ENCODE data around the gene NCK2. TPM values are rescaled to one million over a fixed set of nuclear protein-coding genes. Genes with fewer than 3 reads are reported as not detected.

NCK2 gene
- total RNA-seq, 1 donor from 2014 or later: 35.8 TPM

DNA sequence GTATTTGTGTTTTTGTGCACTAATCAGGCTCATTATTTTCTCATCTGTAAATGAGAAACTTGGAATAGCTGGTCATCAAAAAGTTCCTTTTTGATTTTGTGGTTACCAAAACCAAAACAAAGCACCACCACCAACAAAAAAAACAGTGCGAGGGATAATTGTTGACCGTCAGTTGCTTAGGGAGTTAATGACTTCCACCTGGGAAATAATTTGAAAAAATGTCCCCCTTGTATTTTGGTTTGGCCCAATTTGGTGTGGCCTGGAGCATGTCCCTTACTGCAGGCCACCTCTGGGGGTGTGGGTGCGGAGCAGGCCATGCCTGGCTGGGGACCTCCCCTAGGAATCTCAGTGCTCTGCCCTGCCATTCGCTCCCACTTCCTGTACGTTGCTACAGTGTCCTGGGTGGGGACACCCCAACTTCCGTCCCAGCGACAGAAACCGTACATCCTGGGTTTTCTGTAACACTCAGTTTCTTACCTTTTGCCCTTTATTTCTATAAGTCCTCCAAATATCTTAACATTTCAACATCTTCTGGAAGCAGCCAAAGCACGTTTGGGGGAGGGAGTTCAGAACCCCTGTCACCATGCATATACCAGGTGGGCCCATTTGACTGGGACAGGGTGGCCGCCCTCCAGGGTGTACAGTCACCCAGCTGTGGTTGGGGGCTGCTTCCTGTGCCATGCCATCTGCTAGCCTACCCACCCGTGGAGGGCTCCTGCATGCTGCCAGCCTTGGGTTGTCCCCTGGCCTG, 31.3 kb downstream of the NCK2 start:
- DNase-seq (ENCODE audit: low read depth in 2 of 2): no peak

DNA sequence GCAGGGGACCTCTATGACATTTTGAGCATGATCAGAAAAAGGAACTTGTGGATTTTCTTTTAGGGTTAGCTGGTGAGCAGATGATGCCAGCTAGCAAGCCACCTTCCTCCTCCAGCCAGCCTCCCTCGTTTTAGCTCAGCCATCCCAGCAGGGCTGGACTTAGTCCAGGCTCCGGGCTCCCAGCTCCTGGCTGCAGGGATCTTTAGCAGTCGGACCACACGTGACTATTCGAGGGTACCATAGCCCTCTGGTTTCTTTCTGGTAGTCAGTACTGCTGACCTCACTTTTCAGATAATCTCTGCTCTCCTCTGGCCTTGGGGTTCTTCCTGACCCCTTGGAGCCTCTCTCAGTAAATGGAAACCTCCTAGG, 31.8 kb downstream of the NCK2 start:
- no peak for DNase-seq (ENCODE audit: low read depth in 2 of 2)

DNA sequence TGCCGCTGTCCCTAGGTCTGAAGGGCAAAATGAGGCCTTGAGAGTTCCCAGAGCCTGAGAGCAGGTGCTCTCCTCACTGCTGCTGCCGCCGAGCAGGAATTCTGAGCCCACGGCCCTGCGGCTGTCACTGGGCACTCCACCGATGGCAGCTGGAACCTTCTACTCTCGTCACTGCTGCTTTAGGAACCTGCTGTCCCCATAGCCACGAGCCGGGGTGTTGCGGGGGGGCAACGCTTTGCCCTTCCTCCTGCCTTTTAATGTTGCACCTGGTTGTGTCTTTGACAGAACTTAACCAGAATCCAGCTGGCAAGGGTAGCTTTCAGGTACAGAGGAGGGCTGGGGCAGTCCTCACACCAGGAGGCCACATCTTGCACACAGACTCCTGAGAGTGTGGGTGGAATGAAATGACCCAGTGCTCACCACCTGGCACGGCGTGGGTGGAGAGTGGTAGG, 32.3 kb downstream of the NCK2 start:
- no peak for DNase-seq (ENCODE audit: low read depth in 2 of 2)

DNA sequence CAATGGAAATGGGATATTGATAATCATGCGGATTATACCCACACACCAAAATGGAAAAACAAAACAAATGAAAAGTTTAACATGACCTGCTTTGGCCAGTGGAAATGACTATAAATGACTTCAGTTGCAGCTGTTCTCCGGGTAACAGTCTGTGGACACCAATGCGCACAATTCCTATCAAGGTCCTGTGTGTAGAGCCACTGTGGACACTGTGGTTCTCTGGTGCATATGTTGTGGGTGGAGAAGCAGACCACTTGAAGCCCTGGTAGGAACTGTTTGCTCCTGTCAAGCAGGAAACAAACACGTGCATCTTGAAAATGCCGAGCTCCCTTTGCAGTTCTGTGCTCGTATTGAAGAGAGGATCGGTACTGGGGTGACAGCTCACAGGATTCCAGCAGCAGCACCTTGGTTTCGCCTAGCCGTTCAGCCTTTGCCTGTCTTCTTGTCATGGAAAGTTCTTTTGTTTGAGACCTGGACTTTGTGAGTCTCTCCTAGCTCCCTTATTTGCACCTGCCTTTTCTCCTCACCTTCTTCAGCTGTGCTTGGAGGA, 32.9 kb downstream of the NCK2 start:
- DNase-seq (ENCODE audit: low read depth in 2 of 2): no peak

DNA sequence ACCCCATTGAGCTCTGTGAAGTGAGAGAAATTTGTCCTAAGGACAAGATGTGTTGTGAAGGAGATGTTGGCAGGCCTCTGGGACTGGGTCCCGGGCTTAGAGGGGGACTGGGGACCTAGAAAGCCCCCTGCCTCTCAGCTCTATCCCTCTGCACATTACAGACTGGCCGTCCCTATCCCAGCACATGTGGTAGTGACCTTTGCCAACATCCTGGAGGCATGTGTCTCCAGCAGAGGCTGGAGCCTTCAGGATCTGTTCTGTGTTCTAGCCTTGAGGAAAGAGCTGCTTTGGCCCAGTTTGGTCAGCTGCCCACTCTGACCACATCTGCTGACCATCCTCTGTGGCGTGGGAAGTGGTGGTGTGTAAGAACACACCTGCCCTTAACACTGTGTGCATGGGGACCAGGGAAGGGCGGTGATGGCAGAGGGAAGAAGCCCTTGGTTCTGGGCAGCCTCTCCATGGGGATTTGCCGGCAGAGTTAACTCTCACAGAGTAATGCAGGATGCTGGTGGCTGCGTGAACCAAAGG, 33.4 kb downstream of the NCK2 start:
- DNase-seq (ENCODE audit: low read depth in 2 of 2): no peak

DNA sequence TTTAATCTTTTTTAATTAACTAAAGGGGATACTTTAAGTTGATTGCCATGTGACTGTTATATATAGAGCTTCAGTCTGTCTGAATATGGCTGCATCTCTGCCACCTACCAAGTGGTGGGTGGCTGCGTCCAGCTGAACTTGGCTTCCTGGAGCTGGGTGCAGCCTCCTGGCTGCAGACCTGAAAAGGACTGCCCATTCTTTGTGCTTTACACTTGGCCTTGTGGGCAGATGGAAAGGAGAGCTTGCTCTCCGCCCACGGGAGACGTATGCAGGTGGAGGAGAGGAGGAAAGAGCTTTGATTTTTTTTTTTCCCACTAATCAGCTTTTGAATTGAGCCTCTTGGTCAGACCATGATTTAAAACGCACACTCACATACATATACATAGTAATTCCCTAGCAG, 34.7 kb downstream of the NCK2 start:
- DNase-seq (ENCODE audit: low read depth in 2 of 2): no peak

DNA sequence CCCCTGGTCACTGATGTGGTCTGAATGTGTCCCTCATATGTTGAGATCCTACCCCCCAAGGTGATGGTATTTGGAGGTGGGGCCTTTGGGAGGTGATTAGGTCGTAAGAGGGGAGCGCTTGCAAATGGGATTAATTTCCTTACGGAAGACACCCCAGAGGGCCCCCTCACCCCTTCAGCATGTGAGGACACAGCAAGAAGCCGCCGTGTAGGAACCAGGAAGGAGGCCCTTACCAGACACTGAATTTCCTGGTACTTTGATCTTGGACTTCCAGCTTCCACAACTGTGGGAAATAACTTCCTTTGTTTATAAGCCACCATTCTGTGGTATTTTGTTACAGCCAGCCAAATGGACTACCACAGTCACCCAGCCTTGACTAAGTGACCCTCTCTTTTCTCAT, 35.9 kb downstream of the NCK2 start:
- no peak for DNase-seq (ENCODE audit: low read depth in 2 of 2)

DNA sequence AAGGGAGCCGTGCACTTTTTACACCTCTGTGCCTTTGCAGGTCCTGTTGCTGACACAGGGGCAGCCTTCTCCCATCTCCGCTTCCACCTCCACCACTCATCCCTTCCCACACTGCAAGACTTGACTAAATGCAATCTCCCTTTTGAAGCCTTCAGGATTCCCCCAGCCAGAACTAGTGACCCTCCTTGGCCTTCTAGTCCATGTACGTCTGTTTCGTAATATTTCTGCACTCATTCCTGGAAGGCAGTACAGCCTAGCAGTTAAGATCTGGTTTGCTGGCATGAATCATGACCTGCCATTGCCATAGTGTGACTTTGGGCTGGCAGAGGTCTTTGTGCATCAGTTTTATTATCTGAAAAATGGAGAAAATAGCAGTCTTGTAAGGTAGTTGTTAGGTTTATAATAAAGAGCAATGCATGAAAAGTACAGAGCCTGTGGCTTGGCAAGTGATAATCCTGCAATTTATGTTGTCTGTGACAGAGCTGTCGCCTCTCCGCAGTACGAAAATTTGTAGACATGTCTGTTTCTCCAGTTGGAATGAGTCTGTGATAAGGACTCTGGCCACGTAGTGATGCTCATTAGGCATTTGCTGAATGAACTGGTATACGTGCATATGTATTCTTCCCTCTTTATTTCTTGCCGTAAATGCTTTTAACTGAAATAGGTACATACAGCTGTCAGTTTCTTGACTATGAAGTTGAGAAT, 36.7 kb downstream of the NCK2 start:
- DNase-seq (ENCODE audit: low read depth in 2 of 2): no peak

DNA sequence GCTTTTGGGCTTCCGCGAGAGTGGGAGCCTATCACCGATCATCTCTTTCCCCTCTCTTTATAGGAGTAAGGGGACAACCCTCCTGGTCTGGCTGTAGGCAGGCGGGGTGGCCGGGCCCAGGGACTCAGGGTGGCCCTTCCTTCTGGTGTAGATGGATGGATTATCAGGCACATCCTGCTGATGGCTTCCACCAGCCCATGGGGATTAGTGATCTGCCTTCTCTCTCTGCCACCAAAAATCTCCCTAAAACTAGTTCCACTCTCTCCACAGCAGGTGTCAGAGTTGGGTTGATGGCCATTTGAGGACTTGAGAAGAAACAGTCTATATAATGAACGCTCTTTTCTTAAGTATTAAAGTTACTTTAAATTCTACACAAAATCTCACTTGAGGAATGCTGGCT, 37.4 kb downstream of the NCK2 start:
- DNase-seq (ENCODE audit: low read depth in 2 of 2): no peak

DNA sequence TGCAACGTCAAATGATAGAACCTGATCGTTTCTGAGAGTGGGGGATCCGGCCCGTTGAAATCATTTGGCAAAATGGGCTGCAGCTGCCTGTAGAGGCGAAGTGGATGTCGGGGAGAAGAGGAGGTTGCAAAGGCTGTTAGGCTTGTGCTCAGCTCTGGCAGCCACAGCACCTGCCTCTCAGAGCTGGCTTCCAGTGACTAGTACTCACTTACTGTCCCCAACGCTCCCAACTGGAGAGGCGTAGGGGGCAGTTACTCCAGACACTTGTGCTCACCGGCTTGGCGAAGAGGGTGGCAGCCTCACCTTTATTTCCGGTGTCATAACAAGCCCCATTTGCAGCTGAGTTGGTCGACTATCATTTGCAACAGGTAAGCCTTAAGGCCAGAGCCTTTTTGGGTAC, 37.9 kb downstream of the NCK2 start:
- no peak for DNase-seq (ENCODE audit: low read depth in 2 of 2)

DNA sequence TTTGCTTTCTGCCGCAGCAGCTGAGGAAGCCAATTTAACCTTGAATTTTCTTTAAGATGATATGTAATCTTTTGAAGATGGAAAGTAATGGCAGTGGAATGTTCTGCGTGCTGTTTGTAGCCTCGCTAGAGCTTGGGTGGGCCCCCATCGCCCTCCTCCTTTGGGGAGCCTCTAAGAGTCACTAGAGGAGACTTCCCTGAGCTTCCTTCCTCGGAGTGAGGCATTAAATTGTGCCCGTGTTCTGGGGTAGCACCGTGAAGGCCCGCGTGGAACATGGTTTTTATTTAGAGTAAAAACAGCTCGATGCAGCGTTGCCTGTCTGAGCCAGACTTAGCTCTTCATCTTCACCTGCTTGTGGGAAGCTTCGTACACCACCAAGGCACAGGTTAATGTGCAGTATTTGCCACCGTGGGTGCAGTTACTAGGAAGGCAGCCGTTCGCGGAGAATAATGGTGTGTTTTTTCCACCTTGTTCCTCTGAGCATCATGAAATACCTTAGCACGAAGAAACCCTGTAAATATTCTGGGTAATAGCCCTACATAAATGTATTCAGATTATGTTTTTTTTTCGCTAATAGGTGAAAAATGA, 38.5 kb downstream of the NCK2 start:
- no peak for DNase-seq (ENCODE audit: low read depth in 2 of 2)

DNA sequence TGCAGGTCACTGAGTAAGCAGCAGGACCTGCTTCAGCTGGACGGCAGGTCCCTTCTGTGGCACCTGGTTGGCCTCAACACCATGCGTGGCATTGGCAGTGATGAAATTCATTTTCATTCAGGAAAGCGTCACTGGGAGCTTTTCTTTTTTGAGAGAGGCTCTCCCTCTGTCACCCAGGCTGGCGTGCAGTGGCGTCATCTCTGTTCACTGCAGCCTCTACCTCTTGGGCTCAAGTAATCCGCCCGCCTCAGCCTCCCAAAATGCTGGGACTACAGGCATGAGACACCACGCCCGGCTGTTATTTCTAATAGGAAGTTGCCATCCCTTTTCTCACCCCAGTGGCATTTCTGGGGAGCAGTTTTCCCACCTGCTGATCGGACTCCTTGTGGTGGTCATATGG, 39.3 kb downstream of the NCK2 start:
- no peak for DNase-seq (ENCODE audit: low read depth in 2 of 2)

DNA sequence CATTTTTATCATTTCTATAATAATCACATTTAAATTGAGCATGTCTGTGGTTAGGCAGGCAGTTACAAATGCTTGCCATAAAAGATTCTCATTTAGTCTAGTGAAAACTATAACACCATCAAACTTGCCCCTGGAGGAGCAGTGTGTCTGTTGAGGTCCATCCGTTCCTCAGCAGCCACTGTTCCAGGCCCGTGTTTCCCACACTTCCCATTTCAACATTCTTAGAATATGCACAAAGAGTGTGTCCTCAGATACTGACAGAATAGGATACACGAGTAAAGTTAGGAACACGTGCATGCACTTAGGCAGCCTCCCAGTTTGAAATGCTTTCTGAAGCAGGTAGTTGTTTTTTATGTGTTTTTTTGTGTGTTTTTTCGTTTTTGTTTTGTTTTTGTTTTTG, 39.9 kb downstream of the NCK2 start:
- DNase-seq (ENCODE audit: low read depth in 2 of 2): no peak

DNA sequence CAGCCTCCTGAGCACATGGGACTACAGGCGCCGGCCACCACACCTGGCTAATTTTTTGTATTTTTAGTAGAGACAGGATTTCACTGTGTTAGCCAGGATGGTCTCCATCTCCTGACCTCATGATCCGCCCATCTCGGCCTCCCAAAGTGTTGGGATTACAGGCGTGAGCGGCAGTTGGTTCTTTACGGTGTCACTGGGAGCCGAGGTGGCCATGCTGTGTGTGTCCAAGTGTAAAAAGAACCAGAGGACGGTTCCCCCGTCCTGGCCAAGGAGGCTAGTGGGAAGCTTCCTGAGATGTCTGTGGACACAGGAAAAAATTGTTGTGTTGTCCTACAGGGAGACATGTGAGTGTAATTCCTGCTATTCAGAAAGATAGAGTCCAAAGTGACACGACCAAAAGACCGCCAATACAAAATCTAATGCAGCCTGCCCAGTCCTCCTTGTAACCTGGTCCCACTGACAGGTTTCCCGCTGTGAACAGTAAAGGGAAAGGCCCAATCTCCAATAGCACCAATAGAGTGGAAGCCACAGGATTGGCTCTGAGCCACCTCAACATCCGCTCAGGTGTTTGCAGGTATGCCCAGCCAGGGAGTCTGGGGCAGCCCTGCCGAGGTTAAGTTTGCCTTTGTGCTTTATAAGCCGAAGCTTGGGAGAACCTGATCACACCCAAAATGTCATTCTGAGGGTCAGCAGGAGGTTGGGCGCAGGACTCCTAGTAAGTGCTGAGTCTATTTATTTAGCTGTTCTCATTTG, 40.6 kb downstream of the NCK2 start:
- no peak for DNase-seq (ENCODE audit: low read depth in 2 of 2)

DNA sequence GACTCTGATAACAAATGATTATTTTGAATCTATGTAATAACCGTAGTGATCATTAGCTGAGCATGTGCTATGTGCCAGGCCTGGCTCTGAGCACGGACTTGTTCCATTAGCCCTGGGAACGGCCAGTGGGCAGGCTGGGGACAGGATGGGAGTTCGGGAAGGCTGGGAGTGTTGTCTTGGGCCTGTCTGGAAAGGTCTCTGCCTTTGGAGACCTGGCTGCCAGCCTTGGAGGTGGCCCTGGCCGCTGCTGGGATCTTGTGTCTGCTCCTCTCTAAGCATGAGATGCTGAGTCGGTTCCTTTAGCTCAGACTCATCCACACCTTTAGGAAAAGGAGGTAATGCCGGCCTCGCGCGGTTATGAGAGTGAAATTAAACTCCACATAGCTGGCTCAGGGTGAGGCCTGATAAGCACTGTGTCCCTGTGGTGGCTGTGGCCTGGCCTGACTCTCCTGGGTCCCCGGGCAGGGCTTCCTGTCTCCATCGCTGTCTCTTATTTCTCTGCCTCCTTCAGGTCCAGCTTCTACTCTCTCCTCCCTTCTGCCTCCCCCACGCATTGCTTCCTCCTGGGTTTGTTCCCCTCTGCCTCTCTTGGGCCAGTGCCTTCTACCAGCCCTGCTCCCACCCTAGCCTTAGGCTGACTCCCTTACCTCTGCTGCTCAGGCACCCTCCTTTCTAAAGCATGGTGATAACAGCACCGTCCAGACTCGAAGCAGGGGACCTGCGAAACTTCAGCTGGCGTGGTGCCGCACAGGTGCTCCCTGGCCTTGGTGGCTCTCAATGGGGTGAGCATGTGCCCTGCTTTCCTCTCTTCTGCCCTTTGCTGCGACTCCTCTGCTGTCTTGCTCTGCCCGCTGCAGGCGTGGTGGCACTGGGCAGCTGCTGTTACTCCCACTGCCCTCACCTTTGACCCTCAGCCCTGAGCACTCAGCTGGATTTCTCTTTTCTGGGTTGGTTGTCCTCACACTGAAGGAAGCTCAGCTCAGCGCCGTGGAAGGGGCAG, 41.8 kb downstream of the NCK2 start:
- no peak for DNase-seq (ENCODE audit: low read depth in 2 of 2)

DNA sequence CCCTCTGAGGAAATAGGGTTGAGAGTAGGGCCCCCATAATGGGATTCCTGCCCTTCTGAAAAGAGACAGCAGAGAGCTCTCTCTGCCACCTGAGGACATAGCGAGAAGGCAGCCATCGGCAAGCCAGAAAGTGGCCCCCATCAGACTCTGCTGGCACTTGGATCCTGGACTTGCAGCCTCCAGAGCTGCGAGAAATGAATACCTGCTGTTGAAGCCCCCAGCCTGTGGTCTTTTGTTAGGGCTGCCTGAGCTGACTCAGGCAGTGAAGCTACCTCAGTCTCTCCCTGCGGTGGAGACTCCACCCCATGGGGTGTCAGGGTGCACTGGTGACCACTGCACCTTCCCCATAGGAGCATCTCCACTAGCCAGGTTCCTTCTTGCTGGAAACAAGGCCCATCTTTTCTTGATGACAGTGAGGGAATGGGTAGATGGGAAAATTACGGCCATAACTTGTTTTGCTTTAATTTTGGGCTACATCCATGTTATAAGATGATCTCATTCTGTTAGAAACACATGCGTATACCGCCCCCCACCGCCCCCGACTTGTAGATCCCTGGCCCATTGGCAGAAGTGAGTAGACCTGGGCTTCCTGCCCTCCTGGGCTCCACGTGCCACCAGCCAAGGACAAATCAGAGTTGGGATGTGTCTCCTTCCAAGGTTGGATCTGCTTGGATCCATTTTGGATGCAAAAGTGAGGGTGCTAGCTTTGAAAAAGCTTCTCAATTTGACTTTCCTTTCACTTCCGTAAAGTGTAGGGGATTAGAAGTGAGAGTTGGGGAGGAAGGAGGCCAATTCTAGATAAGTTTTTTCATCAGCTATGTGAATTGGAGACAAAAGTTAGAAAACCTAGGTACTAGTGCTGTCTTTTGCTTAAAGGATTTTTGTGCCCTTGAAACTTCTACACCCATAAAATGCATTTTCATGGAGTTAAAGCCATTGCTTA, 42.9 kb downstream of the NCK2 start:
- DNase-seq (ENCODE audit: low read depth in 2 of 2): peak in 1 of 2 donors; percentile 45

DNA sequence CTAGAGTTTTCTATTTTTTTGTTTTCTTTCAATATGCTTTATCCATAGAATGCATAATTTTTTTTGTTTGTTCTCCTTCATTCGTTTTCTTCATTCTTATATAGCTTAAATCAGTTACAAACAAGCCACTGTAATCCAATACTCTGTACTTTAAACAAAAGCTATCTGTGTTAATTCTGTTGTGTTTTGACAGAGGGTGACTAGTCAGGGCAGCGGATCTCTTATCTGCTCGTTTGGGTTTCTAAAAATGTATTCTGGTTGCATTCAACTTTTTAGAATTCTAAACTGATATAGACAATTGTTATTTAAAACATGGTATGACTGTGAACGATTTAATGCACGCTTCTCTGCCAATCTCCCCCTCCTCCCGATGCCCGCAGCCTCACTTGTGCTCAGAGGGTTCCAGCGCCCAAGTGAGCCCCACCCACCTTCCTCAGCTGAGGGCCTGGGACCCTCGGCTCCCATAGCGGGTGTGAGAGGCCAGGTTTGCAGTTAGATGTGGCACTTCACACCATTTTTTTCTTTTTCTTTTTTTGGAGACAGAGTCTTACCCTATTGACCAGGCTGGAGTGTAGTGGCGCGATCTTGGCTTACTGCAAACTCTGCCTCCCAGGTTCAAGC, 44.1 kb downstream of the NCK2 start:
- no peak for DNase-seq (ENCODE audit: low read depth in 2 of 2)

DNA sequence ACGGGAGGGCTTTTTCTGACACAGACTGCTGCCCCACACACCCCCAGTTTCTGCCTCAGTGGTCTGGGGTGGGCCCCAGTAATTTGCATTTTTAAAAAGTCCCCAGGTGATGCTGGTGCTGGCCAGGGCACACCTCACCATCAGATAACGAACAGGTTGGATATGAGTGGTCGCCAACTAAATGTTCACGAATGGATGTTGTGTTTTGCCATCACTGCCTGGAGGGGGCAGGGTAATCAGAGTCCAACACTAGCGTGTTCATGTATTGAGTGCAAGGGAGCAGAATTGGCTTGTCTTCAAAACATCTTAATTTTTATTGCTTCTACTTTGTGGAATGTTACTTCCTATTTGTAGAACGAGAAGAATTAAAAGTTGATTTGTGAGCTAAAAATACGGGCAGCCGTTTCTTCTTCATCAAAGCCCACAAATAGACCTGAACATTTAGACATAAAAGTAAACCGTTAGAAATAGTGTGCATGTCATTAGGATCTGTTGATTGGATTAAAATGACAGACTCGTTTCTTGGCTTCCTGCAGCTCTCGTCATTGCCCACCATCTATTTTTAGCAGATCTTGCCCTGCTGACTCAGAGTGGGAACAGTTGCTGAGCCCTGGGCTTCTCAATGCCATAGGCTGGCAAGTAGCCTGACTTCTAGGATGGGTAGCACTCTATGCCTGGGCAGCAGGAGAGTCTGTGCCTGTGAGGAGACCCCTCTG, 45.2 kb downstream of the NCK2 start:
- peak in 1 of 2 donors; percentile 54 for DNase-seq (ENCODE audit: low read depth in 2 of 2)
